ENCODE data around the gene BCR. TPM values are rescaled to one million over a fixed set of nuclear protein-coding genes. Genes with fewer than 3 reads are reported as not detected.
"Not testable (repeated sequence)": the region's sequence is repeated elsewhere in the genome, so short reads cannot be mapped to it uniquely, and the experiment has no call there.

The BCR gene
- total and polyA plus RNA-seq, 2 of the 8 experiments (the other 6 are each of a cell fraction or from before 2014, with no cell fraction given), result 66.7 to 130 TPM

DNA sequence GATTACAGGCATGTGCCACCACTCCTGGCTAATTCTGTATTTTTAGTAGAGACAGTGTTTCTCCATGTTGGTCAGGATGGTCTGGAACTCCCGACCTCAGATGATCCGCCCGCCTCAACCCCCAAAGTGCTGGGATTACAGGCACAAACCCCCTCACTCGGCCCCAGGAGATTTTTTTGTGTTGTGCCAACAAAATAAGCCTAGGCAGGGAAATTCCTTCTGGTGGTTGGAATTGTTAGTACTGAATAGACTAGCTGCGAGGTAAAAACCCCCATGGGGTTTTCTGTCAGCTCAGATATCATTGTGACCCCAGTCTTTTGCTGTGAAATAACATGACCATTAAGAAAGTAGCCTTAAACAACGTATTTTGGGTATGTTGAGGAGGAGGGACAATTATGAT, 144.9 kb downstream of the BCR start (continued):
- TF ChIP-seq, protein P1, sequence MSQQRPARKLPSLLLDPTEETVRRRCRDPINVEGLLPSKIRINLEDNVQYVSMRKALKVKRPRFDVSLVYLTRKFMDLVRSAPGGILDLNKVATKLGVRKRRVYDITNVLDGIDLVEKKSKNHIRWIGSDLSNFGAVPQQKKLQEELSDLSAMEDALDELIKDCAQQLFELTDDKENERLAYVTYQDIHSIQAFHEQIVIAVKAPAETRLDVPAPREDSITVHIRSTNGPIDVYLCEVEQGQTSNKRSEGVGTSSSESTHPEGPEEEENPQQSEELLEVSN (IDR thresholded peaks at IDR 0.05), result no peak

DNA sequence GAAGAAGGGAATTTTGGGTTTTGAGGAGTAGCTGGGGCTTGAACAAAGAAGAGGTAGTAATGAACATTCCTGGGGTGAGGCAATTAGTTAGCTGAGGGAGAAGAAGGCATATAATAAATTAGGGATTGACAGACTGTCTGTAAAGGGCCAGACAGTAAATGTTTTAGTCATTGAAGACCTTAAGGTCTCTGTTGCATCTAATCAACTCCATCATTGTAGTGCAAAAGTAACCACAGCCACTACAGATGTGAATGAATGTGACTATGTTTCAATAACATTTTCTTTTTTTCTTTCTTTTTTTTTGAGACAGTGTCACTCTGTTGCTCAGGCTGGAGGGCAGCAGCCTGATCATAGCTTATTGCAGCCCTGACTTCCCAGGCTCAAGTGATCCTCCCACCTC, 153.5 kb downstream of the BCR start:
- H2BK15ac ChIP-seq (ENCODE audit: low read length); FAIRE-seq: not testable (repeated sequence)

More for the DNA sequence above, 153.5 kb downstream of the BCR start:
- H3K23ac ChIP-seq (ENCODE audit: insufficient read length); H3K27me3 ChIP-seq (replicated peaks in 1 of 4; ENCODE audit: control insufficient read depth in 3 of 4, extremely low read depth in 1 of 4, insufficient read depth in 3 of 4, low read length in 3 of 4); H3K14ac ChIP-seq (ENCODE audit: insufficient read length); H3K18ac ChIP-seq (ENCODE audit: extremely low read depth, low read length); H2BK120ac ChIP-seq (replicated peaks; ENCODE audit: low read depth, low read length); H3K4me3 ChIP-seq (ENCODE audit: extremely low read depth in 1 of 4, insufficient read depth in 2 of 4, low read depth in 3 of 4, low read length in 4 of 4); H2AK5ac ChIP-seq (ENCODE audit: low read depth, low read length); H3K4ac ChIP-seq (replicated peaks; ENCODE audit: insufficient read length, low read depth, low read length); H2BK20ac ChIP-seq (ENCODE audit: low read length); H3K9ac ChIP-seq (replicated peaks in 1 of 4; ENCODE audit: extremely low read depth in 1 of 4, low read depth in 3 of 4, low read length in 3 of 4); H3K56ac ChIP-seq (replicated peaks; ENCODE audit: insufficient read length, low read depth, low read length); H2BK12ac ChIP-seq (ENCODE audit: low read depth, low read length); H3K79me2 ChIP-seq (ENCODE audit: control insufficient read depth in 1 of 2, insufficient read depth in 2 of 2, low read length in 2 of 2); POLR2A ChIA-PET (ENCODE audit: partially characterized antibody); H3K23me2 ChIP-seq (ENCODE audit: low read depth, low read length); H3K27ac ChIP-seq (ENCODE audit: low read depth, low read length); CTCF ChIA-PET (ENCODE audit: partially characterized antibody); H2BK5ac ChIP-seq (ENCODE audit: low read depth, low read length); H4K91ac ChIP-seq (replicated peaks; ENCODE audit: insufficient read length, low read length); H4K20me1 ChIP-seq (replicated peaks in 1 of 2; ENCODE audit: control insufficient read depth in 1 of 2, insufficient read depth in 2 of 2, low read length in 2 of 2); H3K36me3 ChIP-seq (ENCODE audit: control insufficient read depth in 2 of 4, insufficient read depth in 4 of 4, low read length in 3 of 4); H4K8ac ChIP-seq (ENCODE audit: extremely low read depth, insufficient read depth, low read length); H3K4me2 ChIP-seq (ENCODE audit: insufficient read depth in 1 of 2, low read depth in 2 of 2, low read length in 2 of 2); H2AFZ ChIP-seq (ENCODE audit: low read length); H3K9me3 ChIP-seq (ENCODE audit: insufficient read depth in 2 of 2, low read depth in 1 of 2, low read length in 1 of 2); H3K79me1 ChIP-seq (ENCODE audit: low read depth, low read length); H4K5ac ChIP-seq (ENCODE audit: insufficient read length, low read depth, low read length); DNase-seq (ENCODE audit: low read depth in 1 of 2, low spot score in 2 of 2); H3K4me1 ChIP-seq (replicated peaks in 1 of 4; ENCODE audit: control insufficient read depth in 3 of 4, insufficient read depth in 4 of 4, low read length in 3 of 4): not testable (repeated sequence)

Data from H1 (cell line).